GM04503 (cell line): ENCODE measurements around the gene DACH2.
"Not testable (repeated sequence)": the region's sequence is repeated elsewhere in the genome, so short reads cannot be mapped to it uniquely, and the experiment has no call there.

ENCODE experiments used
- DNase-seq: peaks from one replicate; pipeline ENCODE4 v3.0.0-alpha.2; 2012; ENCODE audit warnings: low read depth

DACH2 gene

DNA sequence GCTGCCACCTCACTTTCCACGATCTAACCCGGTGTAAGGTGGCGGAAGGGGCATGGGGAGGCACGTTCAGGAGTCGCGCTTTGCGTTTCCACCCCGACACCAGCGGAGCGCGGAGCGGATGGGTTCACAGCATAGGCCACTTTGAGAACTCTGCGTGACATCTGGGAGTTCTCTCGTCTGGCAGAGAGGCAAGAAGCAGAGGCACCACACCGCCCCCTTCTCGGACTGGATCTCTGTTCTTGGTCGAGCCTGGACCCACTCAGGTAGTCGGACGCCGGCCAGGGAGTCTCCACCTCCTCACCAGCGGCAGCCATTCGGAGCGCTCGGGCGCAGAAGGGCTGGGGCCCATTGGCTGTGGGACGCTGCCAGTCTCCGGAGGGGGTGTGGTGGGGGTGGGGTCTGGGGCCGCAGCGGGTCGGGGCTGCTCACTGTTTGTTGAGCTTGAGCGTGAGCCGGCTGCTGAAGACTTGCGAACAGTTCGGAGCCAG is at the start of gene DACH2:
Gene DACH2, plus strand, starts transcription at position 428 of the 488 bp plus-strand sequence.
- DNase-seq = no peak

DNA sequence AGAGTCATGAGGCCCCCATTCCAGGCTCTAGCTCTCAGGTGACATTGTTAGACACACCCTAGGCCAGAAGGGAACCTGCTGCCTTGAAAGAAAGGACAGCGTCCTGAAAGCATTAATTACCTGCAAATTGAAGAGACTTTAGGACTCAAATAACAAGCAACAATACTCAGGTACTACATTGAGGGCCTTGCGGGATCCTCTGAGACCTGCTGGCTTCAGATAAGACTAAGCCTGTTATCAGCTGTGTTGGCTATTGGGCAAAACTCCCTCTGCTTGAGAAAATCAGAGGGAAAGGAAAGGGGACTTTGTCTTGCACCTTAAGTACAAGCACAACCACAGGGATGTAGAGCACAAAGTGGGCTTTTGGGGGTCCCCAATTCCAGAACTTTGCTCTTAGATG is 45.9 kb upstream of the DACH2 start:
- no peak for DNase-seq

DNA sequence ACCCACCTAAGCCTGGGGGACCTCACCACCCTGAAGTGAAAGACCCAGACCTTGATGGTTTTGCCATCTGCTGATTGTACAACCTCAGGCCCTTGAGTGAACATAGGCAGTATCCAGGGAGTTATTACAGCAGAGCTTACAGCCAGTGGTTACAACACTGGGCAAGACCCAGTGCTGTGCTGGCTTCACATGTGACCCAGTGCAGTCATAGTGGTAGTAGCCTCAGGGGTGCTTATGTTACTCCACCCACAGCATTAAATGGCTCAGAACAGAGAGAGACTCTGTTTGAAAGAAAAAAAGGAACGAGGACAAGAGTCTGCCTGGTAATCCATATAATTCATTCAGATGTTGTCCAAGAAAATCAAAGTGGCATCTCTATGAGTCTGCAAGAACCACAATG is 45.2 kb upstream of the DACH2 start:
- DNase-seq = no peak

DNA sequence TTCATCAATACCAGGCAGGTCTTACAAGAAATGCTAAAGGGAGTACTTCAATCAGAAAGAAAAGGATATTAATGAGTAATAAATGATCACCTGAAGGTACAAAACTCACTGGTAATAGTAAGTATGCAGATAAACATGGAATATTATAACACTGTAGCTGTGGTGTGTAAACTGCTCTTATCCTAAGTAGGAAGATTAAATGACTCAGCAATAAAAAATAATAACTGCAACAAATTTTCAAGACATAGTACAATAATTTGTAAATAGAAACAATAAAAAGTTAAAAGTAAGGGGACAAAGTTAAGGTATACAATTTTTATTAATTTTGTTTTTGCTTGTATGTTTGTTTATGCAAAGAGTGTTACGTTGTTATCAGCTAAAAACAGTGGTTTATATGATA is 43.7 kb upstream of the DACH2 start:
- no peak for DNase-seq

DNA sequence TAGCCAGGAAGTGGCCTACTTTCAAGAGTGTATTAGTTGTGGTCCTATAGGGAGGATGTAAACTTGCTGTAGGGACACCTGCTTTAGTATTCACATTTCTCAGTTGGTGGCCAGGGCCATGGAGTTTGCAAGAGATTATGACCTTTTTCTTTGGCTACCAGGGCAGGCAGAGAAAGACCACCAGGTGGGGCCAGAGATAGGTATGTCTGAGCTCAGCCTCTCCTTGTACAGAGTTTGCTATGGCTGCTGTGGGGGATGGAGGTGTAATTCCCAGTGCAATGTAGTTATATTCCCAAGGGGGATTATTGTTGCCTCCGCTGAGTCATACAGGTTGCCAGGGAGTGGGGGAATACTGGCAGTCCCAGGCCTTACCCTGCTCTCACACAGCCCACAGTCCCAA is 26.3 kb upstream of the DACH2 start:
- DNase-seq = no peak

DNA sequence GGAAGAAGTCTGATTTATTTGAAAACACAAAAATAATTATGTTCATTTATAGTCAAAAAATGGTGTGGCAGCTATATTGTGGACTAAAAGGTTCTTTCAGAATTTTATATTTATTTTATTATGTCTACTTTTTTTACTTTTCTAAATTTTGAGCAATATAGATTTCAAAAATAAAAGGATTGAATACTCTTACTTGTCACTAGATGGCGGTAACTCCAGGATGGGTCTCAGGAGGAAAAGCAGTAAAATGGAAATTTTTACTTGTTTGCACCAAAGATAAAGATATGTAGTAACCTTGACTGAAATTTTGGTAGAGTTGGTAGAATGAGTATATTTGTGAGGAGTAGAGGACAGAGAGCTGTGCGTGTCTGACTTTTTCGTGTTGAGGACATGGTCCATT is 14.5 kb upstream of the DACH2 start:
- no peak for DNase-seq

DNA sequence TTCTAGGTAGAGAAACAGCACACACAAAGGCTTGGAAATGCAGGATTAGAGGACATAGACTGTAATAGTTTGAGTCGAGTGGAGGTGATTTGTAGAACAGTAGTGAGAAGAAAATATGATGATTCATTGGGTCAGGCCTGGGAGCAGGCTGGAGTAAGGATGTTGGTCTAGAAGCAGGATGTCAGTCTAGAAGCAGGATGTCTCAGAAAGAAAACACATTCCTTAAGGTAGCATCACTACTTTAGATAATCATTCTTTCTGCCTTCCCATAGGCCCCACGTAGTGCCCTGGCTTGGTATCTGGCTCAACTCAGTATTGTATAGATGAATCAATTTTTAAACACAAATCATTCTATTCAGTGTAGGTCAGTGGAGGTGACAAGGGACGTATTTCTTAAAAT is 11.2 kb upstream of the DACH2 start:
- no peak for DNase-seq

DNA sequence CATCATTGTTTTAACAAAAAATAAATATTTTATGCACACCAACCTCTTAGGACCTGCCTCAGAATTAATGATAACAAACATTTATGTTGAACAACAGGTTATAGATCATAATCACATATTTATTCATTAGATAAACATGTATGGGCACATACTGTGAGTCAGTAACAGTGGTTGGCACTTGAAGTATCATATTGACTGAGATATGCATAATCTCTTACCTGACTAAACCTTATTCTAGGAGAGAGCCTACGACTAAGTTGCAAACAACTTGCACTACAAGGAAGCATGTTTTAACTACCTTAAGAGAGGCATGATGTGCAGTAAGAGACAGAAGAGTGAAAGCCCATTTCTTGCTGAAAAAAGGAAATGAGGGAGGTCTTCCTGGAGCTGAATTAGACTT is 6.5 kb upstream of the DACH2 start:
- no peak for DNase-seq

DNA sequence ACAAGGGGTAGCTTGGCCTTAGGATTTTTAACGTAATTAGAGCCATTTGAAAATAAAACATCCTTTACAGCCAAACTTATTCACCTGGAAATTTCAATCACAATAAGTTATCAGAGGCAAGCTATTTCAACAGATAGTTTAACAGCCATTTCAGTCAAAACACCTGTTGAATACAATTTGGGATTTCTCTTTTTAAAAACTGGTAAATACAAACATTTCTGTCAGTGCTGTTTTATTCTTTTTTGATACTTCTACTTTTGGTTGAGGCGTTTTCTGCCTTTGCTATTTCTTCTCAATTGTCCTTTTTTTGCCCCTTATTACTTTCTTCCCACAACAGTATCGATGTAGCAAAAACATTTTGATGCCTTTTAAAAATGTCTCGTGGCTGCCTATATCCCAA is 2.1 kb upstream of the DACH2 start:
- no peak for DNase-seq

DNA sequence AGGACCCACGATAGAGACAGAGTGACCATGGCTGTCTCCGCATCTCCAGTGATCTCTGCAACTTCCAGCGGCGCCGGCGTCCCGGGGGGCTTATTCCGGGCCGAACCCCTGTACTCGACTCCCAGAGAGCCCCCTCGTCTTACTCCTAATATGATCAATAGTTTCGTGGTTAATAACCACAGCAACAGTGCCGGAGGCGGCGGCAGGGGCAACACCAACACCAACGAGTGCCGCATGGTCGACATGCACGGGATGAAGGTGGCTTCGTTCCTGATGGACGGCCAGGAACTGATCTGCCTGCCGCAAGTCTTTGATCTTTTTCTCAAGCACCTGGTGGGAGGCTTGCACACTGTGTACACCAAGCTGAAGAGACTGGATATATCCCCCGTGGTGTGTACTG is 343 bp downstream of the DACH2 start:
- DNase-seq = no peak

DNA sequence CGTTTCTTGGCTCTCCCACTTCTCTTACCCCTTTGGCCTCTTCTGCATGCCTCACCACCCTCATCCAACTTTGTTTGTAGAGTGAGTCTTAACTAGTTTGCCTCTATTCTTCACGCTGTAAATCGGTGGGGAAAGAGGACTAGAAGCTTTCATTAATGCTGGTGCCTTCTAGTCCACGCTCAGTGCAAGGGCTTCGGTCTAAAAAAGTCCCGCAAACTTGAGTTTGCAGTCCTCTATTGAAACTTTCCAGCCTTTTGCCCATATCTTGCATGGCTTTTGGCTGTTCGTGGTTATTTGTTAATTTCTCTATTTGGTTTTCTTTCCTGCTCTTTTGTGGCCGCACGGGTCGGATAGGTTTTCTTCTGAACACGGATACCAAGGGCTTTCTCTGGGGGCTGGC is 868 bp downstream of the DACH2 start:
- no peak for DNase-seq

DNA sequence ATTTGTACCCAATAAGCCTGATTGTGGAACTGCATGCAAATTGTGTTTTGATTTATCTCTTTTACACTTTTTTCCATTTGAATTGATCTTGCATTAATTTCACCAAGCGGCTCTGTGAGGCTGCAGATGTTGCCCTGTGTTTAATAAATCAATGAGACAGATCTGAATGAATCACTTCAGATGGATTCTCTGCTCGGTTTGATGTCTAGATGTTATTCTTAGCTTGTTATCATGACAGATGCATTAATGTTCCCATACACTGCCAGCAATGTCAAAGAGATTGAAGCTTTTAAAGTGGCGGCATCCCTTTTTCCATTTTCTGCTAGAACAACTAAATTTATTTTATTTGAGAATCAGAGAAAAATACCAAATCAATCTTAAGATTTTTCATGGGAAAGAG is 6.3 kb downstream of the DACH2 start:
- DNase-seq = no peak

DNA sequence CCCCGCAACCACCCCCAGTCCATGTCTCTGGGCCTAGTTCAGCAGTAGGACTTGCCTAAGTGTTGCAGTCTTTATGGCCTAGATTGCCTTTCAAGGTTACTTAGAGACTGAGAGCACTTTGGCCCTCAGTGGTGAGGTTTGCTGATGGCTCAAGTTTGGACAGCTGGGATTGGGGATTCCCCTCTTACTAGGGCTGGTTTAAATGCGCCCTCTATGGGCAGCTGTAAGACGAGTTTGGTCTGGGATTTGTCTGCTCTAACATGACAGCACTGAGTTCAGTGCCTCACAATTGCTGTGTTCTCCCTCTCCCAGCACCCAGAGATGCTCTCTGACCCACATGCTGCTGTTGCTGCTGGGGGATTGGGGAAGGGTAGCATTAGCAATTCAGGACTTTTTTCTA is 23.1 kb downstream of the DACH2 start:
- no peak for DNase-seq

DNA sequence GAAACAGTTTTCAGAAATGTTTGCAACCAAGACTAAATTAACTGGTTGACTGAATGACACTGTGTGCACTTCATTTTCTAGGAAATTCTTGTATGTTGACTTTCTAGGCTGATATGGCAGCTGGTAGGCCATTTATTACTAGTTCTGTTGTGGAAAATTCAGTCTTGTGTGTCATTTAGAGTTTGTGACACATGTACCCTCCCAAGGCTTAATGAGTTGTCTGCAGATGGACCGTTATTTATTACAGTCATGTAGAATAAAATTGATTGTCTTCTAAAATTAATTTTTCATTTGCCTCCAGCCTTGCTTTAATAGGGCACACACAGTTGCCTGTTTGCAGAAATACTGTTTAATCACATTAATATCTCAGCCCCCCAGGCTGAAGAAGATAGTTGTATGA is 30.7 kb downstream of the DACH2 start:
- no peak for DNase-seq

DNA sequence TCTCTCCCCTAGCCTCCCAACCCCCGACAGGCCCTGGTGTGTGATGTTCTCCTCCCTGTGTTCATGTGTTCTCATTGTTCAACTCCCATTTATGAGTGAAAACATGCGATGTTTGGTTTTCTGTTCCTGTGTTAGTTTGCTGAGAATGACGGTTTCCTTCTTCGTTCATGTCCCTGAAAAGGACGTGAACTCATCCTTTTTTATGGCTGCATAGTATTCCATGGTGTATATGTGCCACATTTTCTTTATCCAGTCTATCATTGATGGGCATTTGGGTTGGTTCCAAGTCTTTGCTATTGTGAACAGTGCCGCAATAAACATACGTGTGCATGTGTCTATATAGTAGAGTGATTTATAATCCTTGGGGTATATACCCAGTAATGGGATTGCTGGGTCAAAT is 33.1 kb downstream of the DACH2 start:
- DNase-seq = not testable (repeated sequence)

DNA sequence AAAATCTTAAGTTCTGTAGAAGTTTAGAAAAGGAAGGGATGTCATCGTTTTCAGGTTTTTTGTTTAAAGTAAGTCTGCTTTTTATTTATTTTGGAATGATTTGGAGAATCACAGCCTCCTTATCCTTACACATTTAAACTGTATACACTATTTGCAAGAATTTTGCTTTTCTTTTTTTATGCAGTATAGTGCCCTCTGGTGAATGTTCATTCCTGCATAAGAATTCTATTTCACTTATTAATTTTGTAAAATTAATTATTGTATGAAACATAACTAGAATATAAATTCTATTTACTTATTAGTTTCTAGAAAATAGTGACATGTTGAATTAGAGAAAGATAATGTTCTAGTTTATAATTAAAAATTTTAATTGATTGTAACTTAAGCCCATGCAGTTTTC is 44.6 kb downstream of the DACH2 start:
- DNase-seq = no peak

DNA sequence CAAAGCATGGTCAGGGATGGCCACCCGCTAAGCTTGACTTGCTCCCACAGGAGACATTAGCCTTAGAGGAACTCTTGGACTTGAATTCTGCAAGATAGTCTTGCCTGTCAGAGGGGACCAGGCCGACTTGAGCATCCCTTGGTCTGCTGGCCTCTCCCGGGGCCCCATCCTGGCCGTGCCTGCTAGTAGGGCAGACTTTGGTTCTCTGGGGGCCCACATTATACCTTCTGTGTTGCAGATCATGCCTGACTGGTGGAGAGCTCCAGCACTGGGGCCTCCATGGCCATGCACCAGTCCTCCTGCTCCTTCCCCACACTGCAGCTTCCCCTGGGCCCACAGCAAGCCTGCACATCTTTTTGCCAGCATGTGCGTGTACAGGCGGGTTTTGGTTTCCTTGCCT is 46.5 kb downstream of the DACH2 start:
- no peak for DNase-seq

DNA sequence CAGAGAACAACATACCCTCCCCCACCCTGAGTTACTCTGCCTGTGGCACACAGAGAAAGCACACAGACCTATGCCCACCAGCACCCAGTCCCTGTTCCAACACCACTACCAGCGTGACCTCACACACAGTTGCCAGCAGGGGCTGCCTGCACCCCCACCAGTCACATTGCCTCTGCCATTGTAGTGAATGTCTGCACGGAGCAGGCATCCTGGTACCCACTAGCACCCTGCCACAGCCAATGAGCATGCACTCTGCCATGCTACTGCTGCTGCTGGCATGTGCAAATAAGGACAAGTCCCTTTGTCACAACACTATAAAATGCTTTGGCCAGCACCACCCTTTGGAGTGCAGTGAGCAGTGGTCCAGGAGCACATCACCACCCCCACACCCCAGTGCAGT is 47.1 kb downstream of the DACH2 start:
- no peak for DNase-seq

DNA sequence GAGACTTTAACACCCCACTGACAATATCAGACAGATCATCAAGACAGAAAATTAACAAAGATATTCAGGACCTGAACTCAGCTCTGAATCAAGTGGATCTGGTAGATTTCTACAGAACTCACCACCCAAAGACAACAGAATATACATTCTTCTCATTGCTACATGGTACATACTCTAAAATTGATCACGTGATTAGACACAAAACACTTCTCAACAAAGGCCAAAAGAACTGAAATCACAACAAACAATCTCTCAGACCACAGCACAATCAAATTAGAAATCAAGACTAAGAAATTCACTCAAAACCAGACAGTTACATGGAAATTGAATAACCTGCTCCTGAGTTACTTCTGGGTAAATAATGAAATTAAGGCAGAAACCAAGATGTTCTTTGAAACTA is 49.6 kb downstream of the DACH2 start:
- DNase-seq = no peak

DNA sequence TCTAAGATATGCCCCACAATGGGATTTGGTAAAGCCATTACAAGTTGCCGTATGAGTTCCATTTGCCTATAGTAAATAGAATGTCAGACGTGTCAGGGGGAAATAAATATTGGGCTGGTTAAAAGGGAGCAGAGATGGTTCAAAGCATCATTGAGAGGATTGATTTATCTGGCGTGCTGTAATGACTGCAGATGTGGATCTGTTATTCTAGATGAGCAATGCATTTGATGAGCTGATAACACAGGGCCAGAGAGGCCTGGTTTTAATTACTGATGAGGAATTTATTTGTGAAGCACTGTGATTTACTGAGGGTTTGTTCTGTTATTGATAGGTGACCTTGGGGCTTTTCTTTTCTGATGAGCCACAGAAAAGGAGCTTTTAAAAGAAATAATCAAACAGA is 62.5 kb downstream of the DACH2 start:
- DNase-seq = no peak

DNA sequence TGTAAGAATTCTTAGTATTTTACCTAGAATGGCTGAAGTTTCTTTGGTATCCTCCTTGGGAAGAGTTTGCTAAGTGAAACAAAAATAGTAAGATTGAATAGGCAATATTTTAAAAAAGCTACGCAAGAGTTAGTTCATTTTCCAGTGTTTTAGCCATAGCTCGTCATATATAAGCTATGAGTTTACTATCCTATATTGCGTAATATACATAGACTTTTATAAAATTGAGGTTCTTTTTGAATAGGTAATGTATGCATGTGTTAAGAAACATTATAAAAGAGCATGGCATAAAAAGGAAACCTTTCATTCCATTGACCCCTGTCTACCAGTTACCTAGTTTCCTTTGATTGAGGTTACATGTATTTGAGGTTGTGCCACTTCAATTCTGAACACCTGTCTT is 67.0 kb downstream of the DACH2 start:
- DNase-seq = no peak

DNA sequence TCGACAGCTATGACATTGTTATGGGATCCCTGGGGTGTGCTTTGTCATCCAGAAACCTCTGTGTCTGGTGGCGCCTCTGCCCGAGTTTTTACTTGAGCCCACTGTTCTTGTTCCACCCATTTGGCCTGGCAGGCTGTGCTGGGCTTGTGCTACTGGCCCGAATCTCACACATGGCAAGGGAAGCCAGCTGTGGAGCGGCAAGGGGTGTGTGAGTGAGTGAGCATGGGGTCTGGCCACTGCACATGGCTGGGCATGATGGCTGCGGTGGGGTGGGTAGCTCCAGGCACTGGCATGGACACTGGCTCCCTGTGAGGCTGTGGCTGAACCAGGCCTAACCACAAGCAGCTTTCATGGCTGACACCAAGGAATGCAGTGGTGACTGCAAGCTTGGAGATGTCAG is 89.2 kb downstream of the DACH2 start:
- no peak for DNase-seq

DNA sequence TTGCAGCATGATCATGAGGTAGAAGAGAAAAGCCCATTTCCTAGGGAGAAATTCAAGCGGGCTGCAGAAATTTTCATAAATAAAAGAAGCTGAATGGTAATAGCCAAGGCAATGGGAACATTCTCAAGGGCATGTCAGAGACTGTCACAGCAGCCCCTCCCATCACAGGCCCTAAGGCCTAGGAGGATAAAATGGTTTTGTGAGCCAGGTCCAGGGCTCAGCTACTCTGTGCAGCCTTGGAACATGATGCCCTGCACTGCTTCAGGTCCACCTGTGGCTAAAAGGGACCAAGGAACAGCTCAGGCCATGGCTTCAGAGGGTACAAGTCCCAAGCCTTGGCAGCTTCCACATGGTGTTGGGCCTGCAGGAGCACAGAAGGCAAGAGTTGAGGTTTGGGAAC is 93.3 kb downstream of the DACH2 start:
- no peak for DNase-seq

DNA sequence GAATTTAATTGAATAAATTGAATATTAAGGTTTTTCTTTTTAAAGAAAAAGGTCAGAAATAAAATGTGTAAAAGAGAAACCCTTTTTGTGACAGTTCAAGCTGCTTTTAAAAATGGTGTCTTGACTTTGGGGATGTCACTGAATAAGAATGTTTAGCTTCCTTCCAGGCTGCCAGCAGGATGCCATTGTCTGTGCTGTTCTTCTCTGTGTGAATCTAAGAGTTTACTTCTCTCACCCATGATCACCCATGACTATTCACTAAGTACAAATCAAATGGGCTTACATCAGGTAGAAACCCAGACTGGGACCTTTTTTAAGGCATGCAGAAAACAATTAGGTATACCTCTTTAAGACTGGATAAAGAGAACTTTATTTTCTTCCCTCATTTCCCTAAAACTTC is 115.3 kb downstream of the DACH2 start:
- DNase-seq = no peak

DNA sequence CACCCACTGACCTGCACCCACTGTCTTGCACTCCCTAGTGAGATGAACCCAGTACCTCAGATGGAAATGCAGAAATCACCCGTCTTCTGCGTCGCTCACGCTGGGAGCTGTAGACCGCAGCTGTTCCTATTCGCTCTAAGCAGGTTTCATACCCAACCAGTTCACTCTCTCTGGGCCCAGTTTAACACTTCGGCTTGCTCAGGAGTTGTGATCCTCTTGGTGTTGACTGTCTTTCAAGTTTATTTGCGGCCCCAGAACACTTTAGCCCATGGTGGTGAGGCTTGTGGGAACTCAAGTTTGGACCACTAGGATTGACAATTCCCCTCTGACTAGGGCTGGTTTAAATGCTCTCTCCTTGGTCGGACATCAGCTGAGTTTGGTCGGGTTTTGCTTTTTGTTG is 147.0 kb downstream of the DACH2 start:
- no peak for DNase-seq
